IPS-18c (cell line): ENCODE results near the gene ALG8.
"Not testable (repeated sequence)": the region's sequence is repeated elsewhere in the genome, so short reads cannot be mapped to it uniquely, and the experiment has no call there.

Experiments used
- H3K4me3 ChIP-seq: 2 replicates; pipeline ENCODE4 v1.7.0; 2013; ENCODE audit warnings: low read depth, mild to moderate bottlenecking, low read length, moderate library complexity; ENCODE audit not compliant: insufficient read depth
- H3K9me3 ChIP-seq: one replicate; pipeline ENCODE4 v1.6.1; 2013; ENCODE audit warnings: mild to moderate bottlenecking, low read length, moderate library complexity; ENCODE audit not compliant: control insufficient read depth, insufficient read depth

The ALG8 gene

GRCh38 chr11:78131956-78132355, 7.5 kb downstream of the ALG8 start:
- Histone ChIP-seq H3K4me3 (no peak overlapping the region), H3K9me3 (no peaks in the 10 kb centered on the region)

GRCh38 chr11:78127403-78127802, 12.0 kb downstream of the ALG8 start:
- H3K9me3 ChIP-seq: no peaks in the 10 kb centered on the region
- H3K4me3 ChIP-seq: no peak overlapping the region

GRCh38 chr11:78112582-78113275, 26.7 kb downstream of the ALG8 start:
- H3K4me3 ChIP-seq: no peak overlapping the region
- peaks cover 2% of the 10 kb centered on the region for H3K9me3 ChIP-seq

GRCh38 chr11:78111298-78111697, 28.1 kb downstream of the ALG8 start:
- peaks cover 2% of the 10 kb centered on the region for H3K9me3 ChIP-seq
- H3K4me3 ChIP-seq: no peak overlapping the region

GRCh38 chr11:78110830-78111229, 28.6 kb downstream of the ALG8 start:
- no peak overlapping the region for H3K4me3 ChIP-seq
- peaks cover 2% of the 10 kb centered on the region for H3K9me3 ChIP-seq

GRCh38 chr11:78110351-78110750, 29.1 kb downstream of the ALG8 start:
- Histone ChIP-seq H3K4me3 (no peak overlapping the region), H3K9me3 (peaks cover 2% of the 10 kb centered on the region)

- Histone ChIP-seq H3K4me3 (no peak overlapping the region), H3K9me3 (no peaks in the 10 kb centered on the region)
These were observed 30.1 kb downstream of the ALG8 start for GRCh38 chr11:78109081-78110015.

GRCh38 chr11:78100676-78101472, 38.6 kb downstream of the ALG8 start:
- no peak overlapping the region for H3K4me3 ChIP-seq
- H3K9me3 ChIP-seq: no peaks in the 10 kb centered on the region

- no peaks in the 10 kb centered on the region for H3K9me3 ChIP-seq
- no peak overlapping the region for H3K4me3 ChIP-seq
These were observed 39.2 kb downstream of the ALG8 start for GRCh38 chr11:78100261-78100660.

GRCh38 chr11:78099666-78100065, 39.8 kb downstream of the ALG8 start:
- H3K4me3 ChIP-seq: no peak overlapping the region
- H3K9me3 ChIP-seq: no peaks in the 10 kb centered on the region

GRCh38 chr11:78097666-78098385, 41.6 kb downstream of the ALG8 start:
- H3K4me3 ChIP-seq: no peak overlapping the region

GRCh38 chr11:78094250-78094649, 45.2 kb downstream of the ALG8 start:
- no peaks in the 10 kb centered on the region for H3K9me3 ChIP-seq
- H3K4me3 ChIP-seq: no peak overlapping the region

More at GRCh38 chr11:78097666-78098385, 41.6 kb downstream of the ALG8 start:
- no peaks in the 10 kb centered on the region for H3K9me3 ChIP-seq

GRCh38 chr11:78086521-78087074, 52.8 kb downstream of the ALG8 start:
- H3K9me3 ChIP-seq, H3K4me3 ChIP-seq: not testable (repeated sequence)

- Histone ChIP-seq H3K4me3 (no peak overlapping the region), H3K9me3 (no peaks in the 10 kb centered on the region)
These were observed 53.5 kb downstream of the ALG8 start for GRCh38 chr11:78085972-78086371.

- not testable (repeated sequence) for H3K4me3 ChIP-seq, H3K9me3 ChIP-seq
These were observed 54.9 kb downstream of the ALG8 start for GRCh38 chr11:78084506-78084905.

GRCh38 chr11:78083021-78083420, 56.4 kb downstream of the ALG8 start:
- Histone ChIP-seq H3K4me3 (no peak overlapping the region), H3K9me3 (no peaks in the 10 kb centered on the region)

- H3K9me3 ChIP-seq: no peaks in the 10 kb centered on the region
- no peak overlapping the region for H3K4me3 ChIP-seq
These were observed 57.3 kb downstream of the ALG8 start for GRCh38 chr11:78082146-78082545.
